ENCODE results near the gene MLPH.

Gene MLPH

GRCh38 chr2:237480988-237481525 is 6.0 kb upstream of the MLPH start:
- no peaks in the 10 kb centered on the region for H3K36me3 ChIP-seq (ENCODE audit: control insufficient read depth, low read length)
- no peaks in the 10 kb centered on the region for H3K9me2 ChIP-seq (replicated peaks; ENCODE audit: control insufficient read depth, low read length)
- H3K9me3 ChIP-seq (ENCODE audit: control insufficient read depth, insufficient read depth, low read length) = no peaks in the 10 kb centered on the region
- H3K27me3 ChIP-seq (ENCODE audit: control insufficient read depth, low read length) = peaks cover 22% of the 10 kb centered on the region
- no peaks in the 10 kb centered on the region for H3K4me1 ChIP-seq (ENCODE audit: control insufficient read depth, low read length)
- no peaks in the 10 kb centered on the region for H4K20me1 ChIP-seq (ENCODE audit: control insufficient read depth, insufficient read depth, low read depth, low read length)
- H3K4me3 ChIP-seq (ENCODE audit: low read length) = no peak overlapping the region
- no peaks in the 10 kb centered on the region for H3F3A ChIP-seq (ENCODE audit: control insufficient read depth, insufficient read depth)
- no peaks in the 10 kb centered on the region for H3K79me2 ChIP-seq (ENCODE audit: control insufficient read depth, low read length)
- H3K4me2 ChIP-seq (ENCODE audit: low read length) = no peak overlapping the region
- no peak overlapping the region for H3K27ac ChIP-seq (ENCODE audit: low read depth, low read length)
- TF ChIP-seq CTCF (IDR thresholded peaks at IDR 0.05; ENCODE audit: low read depth, low read length, poor library complexity, severe bottlenecking) = no peak
- TF ChIP-seq EZH2phosphoT487 (IDR thresholded peaks at IDR 0.05; ENCODE audit: borderline replicate concordance, low read length) = no peak

- no peaks in the 10 kb centered on the region for H3K36me3 ChIP-seq (ENCODE audit: control insufficient read depth, low read length)
- H3K9me3 ChIP-seq (ENCODE audit: control insufficient read depth, insufficient read depth, low read length) = no peaks in the 10 kb centered on the region
- H3K9me2 ChIP-seq (replicated peaks; ENCODE audit: control insufficient read depth, low read length) = no peaks in the 10 kb centered on the region
- no peak overlapping the region for H3K4me3 ChIP-seq (ENCODE audit: low read length)
- no peaks in the 10 kb centered on the region for H3K79me2 ChIP-seq (ENCODE audit: control insufficient read depth, low read length)
- no peaks in the 10 kb centered on the region for H4K20me1 ChIP-seq (ENCODE audit: control insufficient read depth, insufficient read depth, low read depth, low read length)
- no peak overlapping the region for H3K27ac ChIP-seq (ENCODE audit: low read depth, low read length)
- H3K27me3 ChIP-seq (ENCODE audit: control insufficient read depth, low read length) = peaks cover 16% of the 10 kb centered on the region
- TF ChIP-seq CTCF (IDR thresholded peaks at IDR 0.05; ENCODE audit: low read depth, low read length, poor library complexity, severe bottlenecking) = no peak
- no peak for TF ChIP-seq EZH2phosphoT487 (IDR thresholded peaks at IDR 0.05; ENCODE audit: borderline replicate concordance, low read length)
- H3F3A ChIP-seq (ENCODE audit: control insufficient read depth, insufficient read depth) = no peaks in the 10 kb centered on the region
- no peak overlapping the region for H3K4me2 ChIP-seq (ENCODE audit: low read length)
- H3K4me1 ChIP-seq (ENCODE audit: control insufficient read depth, low read length) = no peaks in the 10 kb centered on the region
These were observed 4.6 kb upstream of the MLPH start for GRCh38 chr2:237482485-237482884.

- Histone ChIP-seq H4K20me1 (ENCODE audit: control insufficient read depth, insufficient read depth, low read depth, low read length) (no peaks in the 10 kb centered on the region), H3K4me2 (ENCODE audit: low read length) (no peak overlapping the region), H3K27ac (ENCODE audit: low read depth, low read length) (no peak overlapping the region), H3F3A (ENCODE audit: control insufficient read depth, insufficient read depth) (no peaks in the 10 kb centered on the region), H3K4me1 (ENCODE audit: control insufficient read depth, low read length) (no peaks in the 10 kb centered on the region), H3K9me2 (replicated peaks; ENCODE audit: control insufficient read depth, low read length) (no peaks in the 10 kb centered on the region), H3K9me3 (ENCODE audit: control insufficient read depth, insufficient read depth, low read length) (no peaks in the 10 kb centered on the region), H3K79me2 (ENCODE audit: control insufficient read depth, low read length) (no peaks in the 10 kb centered on the region), H3K36me3 (ENCODE audit: control insufficient read depth, low read length) (no peaks in the 10 kb centered on the region), H3K4me3 (ENCODE audit: low read length) (no peak overlapping the region), H3K27me3 (ENCODE audit: control insufficient read depth, low read length) (peaks cover 13% of the 10 kb centered on the region)
- TF ChIP-seq CTCF (IDR thresholded peaks at IDR 0.05; ENCODE audit: low read depth, low read length, poor library complexity, severe bottlenecking) (no peak), EZH2phosphoT487 (IDR thresholded peaks at IDR 0.05; ENCODE audit: borderline replicate concordance, low read length) (no peak)
These were observed 3.9 kb upstream of the MLPH start for GRCh38 chr2:237483018-237483731.
